Chondrocyte (in vitro differentiated cells): ENCODE results near the gene WDR11. TPM values are rescaled to one million over a fixed set of nuclear protein-coding genes. Genes with fewer than 3 reads are reported as not detected.

Experiments used
- DNase-seq: peaks from one replicate; pipeline ENCODE4 v3.0.0; 2021; ENCODE audit warnings: mixed read lengths, low spot score
- H3K27ac Mint-ChIP-seq: one replicate; pipeline ENCODE4 v1.8.0; 2021; ENCODE audit warnings: mild to moderate bottlenecking, moderate library complexity, mixed read lengths; ENCODE audit not compliant: unreplicated experiment
- H3K27me3 Mint-ChIP-seq: 2 replicates; pipeline ENCODE4 v1.8.0; 2021; ENCODE audit warnings: low read depth, mixed read lengths
- H3K36me3 Mint-ChIP-seq: 2 replicates; pipeline ENCODE4 v1.8.0; 2021; ENCODE audit warnings: low read depth, mixed read lengths
- H3K4me1 Mint-ChIP-seq: 2 replicates; pipeline ENCODE4 v1.8.0; 2021; ENCODE audit warnings: low read depth, mild to moderate bottlenecking, mixed read lengths
- H3K4me3 Mint-ChIP-seq: one replicate; pipeline ENCODE4 v1.8.0; 2021; ENCODE audit warnings: mild to moderate bottlenecking, moderate library complexity, mixed read lengths; ENCODE audit not compliant: unreplicated experiment
- H3K9me3 Mint-ChIP-seq: 2 replicates; pipeline ENCODE4 v1.8.0; 2021; ENCODE audit warnings: low read depth, mixed read lengths
- total RNA-seq: library from RNA; stranded (reverse); gene quantifications from 3 replicates; pipeline ENCODE4 v1.2.1, GENCODE V29; 2021
- TF ChIP-seq, protein P1 (sequence below): fragments of 200-600 bp; sonication (generic); IDR thresholded peaks from 2 replicates; pipeline ENCODE4 v1.5.0; 2021; ENCODE audit warnings: antibody characterized with exemption, mild to moderate bottlenecking, moderate library complexity

The WDR11 gene
- total RNA-seq, 1 donor from 2014 or later, result 54.6 TPM

DNA sequence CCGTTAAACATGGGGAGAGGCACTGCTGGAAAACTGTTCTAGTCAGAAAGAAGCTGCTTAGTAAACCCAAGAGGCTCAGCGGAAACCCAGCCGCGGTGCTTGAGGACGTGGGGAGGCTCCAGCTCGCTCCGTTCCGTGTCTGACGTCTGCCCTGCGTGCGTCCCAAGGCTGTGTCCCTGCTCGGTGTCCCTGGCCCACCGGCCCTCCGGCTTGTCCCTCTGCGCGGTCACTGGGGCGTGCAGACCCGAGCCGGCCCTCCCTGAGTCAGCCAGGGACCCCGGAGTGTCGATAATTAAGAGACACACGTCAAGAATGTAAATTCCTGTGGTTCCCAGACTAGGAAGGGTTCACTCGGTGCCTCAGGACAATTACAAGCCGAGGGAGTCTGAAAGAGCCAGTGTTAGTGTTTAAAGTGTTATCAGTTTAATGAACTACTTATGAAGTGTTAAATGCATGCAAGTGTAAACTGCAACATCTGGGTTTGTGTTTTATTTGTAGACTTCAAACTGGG is 98.9 kb downstream of the WDR11 start:
- H3K36me3 Mint-ChIP-seq, result no peaks in the 10 kb centered on the region
- no peak for DNase-seq
- H3K4me3 Mint-ChIP-seq, result peak overlapping the region; percentile 70
- TF ChIP-seq, protein P1, sequence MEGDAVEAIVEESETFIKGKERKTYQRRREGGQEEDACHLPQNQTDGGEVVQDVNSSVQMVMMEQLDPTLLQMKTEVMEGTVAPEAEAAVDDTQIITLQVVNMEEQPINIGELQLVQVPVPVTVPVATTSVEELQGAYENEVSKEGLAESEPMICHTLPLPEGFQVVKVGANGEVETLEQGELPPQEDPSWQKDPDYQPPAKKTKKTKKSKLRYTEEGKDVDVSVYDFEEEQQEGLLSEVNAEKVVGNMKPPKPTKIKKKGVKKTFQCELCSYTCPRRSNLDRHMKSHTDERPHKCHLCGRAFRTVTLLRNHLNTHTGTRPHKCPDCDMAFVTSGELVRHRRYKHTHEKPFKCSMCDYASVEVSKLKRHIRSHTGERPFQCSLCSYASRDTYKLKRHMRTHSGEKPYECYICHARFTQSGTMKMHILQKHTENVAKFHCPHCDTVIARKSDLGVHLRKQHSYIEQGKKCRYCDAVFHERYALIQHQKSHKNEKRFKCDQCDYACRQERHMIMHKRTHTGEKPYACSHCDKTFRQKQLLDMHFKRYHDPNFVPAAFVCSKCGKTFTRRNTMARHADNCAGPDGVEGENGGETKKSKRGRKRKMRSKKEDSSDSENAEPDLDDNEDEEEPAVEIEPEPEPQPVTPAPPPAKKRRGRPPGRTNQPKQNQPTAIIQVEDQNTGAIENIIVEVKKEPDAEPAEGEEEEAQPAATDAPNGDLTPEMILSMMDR, result no peak
- peaks cover 15% of the 10 kb centered on the region for H3K9me3 Mint-ChIP-seq
- H3K27me3 Mint-ChIP-seq, result no peaks in the 10 kb centered on the region
- peak overlapping the region; percentile 49 for H3K27ac Mint-ChIP-seq
- H3K4me1 Mint-ChIP-seq, result peaks cover 12% of the 10 kb centered on the region

DNA sequence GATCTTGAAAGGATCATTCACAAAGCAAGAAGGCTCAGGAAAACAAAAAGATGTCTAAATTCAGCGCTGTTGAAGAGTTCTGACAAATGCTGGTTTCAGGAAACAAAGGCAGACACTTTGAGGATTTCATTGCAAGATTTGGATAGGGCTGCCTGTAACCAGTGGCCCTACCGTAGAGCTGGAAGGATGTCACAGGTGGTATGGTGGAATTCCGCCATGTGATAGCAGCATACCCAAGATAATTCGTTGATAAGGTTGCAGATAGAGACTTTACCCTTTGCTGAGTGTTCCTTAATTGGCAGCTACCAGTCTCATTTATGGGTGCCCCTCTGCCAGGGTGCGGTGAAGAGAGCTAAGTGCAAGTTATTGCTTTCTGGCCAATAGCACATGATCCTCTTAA is 100.1 kb downstream of the WDR11 start:
- H3K27ac Mint-ChIP-seq, result no peak overlapping the region
- H3K27me3 Mint-ChIP-seq, result no peaks in the 10 kb centered on the region

DNA sequence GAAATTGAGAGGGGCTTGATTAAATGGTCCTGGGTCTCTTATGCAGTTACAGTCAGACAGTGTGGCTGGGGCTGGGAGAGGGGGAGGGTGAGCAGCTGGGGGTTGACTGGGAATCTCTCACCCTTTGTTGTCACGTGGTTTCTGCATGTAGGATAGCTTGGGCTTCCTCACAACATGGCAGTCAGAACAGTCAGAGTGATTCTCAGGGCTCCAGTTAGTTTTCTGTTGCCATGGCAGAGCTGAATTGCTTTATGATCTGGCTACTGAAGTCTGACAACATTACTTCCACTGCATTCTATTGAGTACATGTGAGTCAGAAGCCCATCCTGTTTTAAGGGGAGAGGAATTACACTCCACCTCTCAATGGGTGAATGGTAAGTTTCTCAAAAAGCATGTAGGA is 102.7 kb downstream of the WDR11 start:
- peaks cover 12% of the 10 kb centered on the region for H3K4me1 Mint-ChIP-seq
- no peak overlapping the region for H3K4me3 Mint-ChIP-seq
- H3K27me3 Mint-ChIP-seq, result no peaks in the 10 kb centered on the region
- TF ChIP-seq, protein P1, result no peak
- H3K9me3 Mint-ChIP-seq, result peaks cover 21% of the 10 kb centered on the region
- no peak for DNase-seq
- H3K27ac Mint-ChIP-seq, result no peak overlapping the region
- no peaks in the 10 kb centered on the region for H3K36me3 Mint-ChIP-seq

More for the DNA sequence above, 100.1 kb downstream of the WDR11 start:
- TF ChIP-seq, protein P1, result no peak
- H3K4me3 Mint-ChIP-seq, result no peak overlapping the region
- H3K36me3 Mint-ChIP-seq, result no peaks in the 10 kb centered on the region
- peaks cover 12% of the 10 kb centered on the region for H3K4me1 Mint-ChIP-seq
- peaks cover 15% of the 10 kb centered on the region for H3K9me3 Mint-ChIP-seq
- no peak for DNase-seq
